Measurements from ENCODE around the gene N4BP2L1.

GRCh38 chr13:32448972-32449371 lies 21.0 kb upstream of the N4BP2L1 start:
- TF ChIP-seq POLR2A (IDR thresholded peaks at IDR 0.05) (no peak), CTCF (IDR thresholded peaks at IDR 0.05) (no peak), POLR2AphosphoS5 (IDR thresholded peaks at IDR 0.05; ENCODE audit: insufficient read depth in 1 of 2, low read depth in 1 of 2) (no peak)
